GM18499 (cell line): ENCODE data around the gene NEIL1.
"Not testable (repeated sequence)": the region's sequence is repeated elsewhere in the genome, so short reads cannot be mapped to it uniquely, and the experiment has no call there.

ENCODE experiments used
- ATAC-seq: cut with Tn5 transposase; IDR thresholded peaks from one replicate; pipeline ENCODE4 v1.9.1; 2021; ENCODE audit warnings: moderate number of reproducible peaks; ENCODE audit not compliant: insufficient read depth, unreplicated experiment

The NEIL1 gene

GRCh38 chr15:75369897-75370581 is 23.2 kb downstream of the NEIL1 start:
- no peak for ATAC-seq

GRCh38 chr15:75371486-75371885 is 24.6 kb downstream of the NEIL1 start:
- no peak for ATAC-seq

DNA sequence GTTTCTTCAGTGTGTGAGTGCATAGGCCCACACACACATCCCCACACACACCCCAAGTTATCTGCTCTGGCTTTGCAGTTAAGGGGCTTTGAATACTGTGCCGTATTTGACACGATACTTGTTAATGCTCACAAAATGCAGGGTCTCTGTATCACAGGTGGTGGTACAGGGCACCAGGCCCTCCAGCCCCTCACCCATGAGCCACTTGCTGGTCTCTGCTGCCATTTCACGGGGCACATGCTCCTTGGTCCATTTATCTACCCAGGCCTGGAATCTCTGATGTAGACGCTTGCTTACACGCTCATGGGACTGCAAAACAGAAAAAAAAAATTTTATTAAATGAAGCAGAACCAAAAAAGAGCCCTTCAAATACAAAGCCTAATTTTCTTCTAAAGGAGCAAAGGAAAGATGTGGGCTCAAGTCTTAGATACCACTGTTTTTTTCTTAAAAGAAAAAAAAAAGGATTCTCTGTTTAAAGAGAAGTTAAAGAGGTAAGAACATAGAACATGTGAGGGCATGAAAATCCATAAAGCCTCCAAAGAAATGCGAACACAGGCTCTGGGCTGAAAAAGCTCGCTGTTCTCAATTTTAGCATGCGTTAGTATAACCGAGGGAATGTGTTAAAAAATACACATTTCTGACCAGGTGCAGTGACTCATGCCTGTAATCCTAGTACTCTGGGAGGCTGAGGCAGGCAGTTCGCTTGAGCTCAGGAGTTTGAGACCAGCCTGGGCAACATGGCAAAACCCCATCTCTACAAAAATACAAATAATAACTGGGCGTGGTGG is 25.3 kb downstream of the NEIL1 start:
- ATAC-seq, result no peak

DNA sequence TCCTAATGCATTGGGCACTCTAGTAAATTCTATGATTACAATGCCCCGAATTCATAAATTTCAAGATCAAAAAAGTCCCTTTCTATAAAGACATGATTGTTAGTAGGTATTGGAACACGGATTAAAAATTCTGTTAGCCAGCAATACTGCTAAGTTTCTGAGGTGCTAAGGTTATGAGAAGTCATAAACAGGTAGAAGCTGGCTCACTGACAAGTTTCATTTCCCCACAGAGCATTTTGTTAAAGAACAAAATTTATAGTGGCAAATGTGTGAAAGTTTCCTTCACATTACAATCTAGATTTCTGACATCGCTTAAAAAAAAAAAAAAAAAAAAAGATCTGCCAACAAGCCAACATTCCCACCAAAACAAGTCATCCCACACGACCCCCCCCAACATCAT is 33.9 kb downstream of the NEIL1 start:
- ATAC-seq, result no peak

GRCh38 chr15:75383986-75384385 is 37.1 kb downstream of the NEIL1 start:
- not testable (repeated sequence) for ATAC-seq

DNA sequence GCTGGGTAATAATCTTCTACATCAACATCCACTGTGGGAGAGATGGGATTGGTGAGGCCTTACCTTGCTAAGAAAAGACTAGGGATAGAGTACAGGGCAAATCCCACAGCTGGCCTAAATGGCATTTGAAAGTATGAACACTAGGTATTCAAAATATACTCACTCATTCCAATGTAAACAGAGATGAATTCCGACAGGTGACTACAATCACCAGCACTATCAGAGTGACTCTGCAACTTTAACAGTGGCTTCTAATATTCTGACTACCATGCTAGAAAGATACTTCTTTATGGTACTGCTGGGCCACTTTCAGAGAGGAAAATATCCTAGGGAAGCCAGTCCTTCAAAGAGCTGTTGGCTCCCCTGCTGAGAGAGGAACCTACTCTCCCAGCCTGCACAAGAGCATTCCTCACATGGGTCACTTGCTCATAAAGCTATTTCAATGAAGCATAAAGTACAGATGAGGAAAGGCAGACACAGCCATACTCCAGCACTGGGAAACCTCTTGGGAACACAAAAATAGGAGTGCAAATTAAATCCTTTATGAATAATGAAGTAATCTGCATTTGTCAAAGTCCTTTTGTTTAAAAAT is 43.0 kb downstream of the NEIL1 start:
- ATAC-seq, result no peak

DNA sequence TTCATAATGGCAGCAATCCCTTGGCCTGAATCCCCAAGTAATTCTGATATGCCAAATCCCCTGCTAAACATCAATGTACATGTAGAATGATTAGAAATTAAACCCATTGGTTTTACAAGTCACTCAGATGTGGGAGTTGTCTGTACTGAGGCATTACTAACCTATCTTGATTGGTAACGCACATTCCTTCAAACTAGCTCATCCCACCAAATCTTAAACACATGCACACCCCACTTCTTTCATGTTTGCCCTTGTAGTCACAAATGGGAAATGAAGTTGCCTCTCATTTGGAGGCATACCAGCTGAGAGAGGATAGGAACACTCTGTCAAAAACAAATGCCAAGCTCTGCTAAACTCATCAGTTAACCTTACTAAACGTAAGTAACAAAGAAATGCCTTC is 50.7 kb downstream of the NEIL1 start:
- ATAC-seq, result no peak

- no peak for ATAC-seq
Observed at GRCh38 chr15:75403892-75404291, 57.1 kb downstream of the NEIL1 start.
